H9 (cell line): ENCODE measurements around the gene HPS4. TPM values are rescaled to one million over a fixed set of nuclear protein-coding genes. Genes with fewer than 3 reads are reported as not detected.

Experiments
- DNase-seq: peaks from one replicate; pipeline ENCODE4 v3.0.0-alpha.2; 2017
- H2AFZ ChIP-seq: one replicate; pipeline ENCODE4 v1.6.1; 2013; ENCODE audit warnings: mild to moderate bottlenecking, low read length, control low read depth, moderate library complexity
- H2AK5ac ChIP-seq: 2 replicates; pipeline ENCODE4 v1.6.1; 2013; ENCODE audit warnings: low read length, control low read depth, mixed read lengths; ENCODE audit not compliant: insufficient read length
- H2BK120ac ChIP-seq: one replicate; pipeline ENCODE4 v1.6.1; 2013; ENCODE audit warnings: low read depth, mild to moderate bottlenecking, low read length, control low read depth, inconsistent platforms; ENCODE audit not compliant: poor library complexity, severe bottlenecking
- H2BK12ac ChIP-seq: 2 replicates; pipeline ENCODE4 v1.6.1; 2013; ENCODE audit warnings: low read length, control low read depth, mixed read lengths, low read depth; ENCODE audit not compliant: insufficient read length
- H2BK15ac ChIP-seq: 2 replicates; pipeline ENCODE4 v1.6.1; 2013; ENCODE audit warnings: low read depth, low read length, control low read depth
- H2BK20ac ChIP-seq: one replicate; pipeline ENCODE4 v1.6.1; 2013; ENCODE audit warnings: low read depth, mild to moderate bottlenecking, low read length, control low read depth, inconsistent platforms; ENCODE audit not compliant: poor library complexity, severe bottlenecking
- H2BK5ac ChIP-seq: 2 replicates; pipeline ENCODE4 v1.6.1; 2013; ENCODE audit warnings: low read length, control low read depth, mixed read lengths; ENCODE audit not compliant: insufficient read length
- H3K14ac ChIP-seq: 2 replicates; pipeline ENCODE4 v1.6.1; 2013; ENCODE audit warnings: low read length, control low read depth; ENCODE audit not compliant: insufficient read depth
- H3K18ac ChIP-seq: 2 replicates; pipeline ENCODE4 v1.6.1; 2013; ENCODE audit warnings: low read depth, mild to moderate bottlenecking, mixed read lengths, low read length, control low read depth; ENCODE audit not compliant: insufficient read length
- H3K23ac ChIP-seq: 2 replicates; pipeline ENCODE4 v1.6.1; 2013; ENCODE audit warnings: low read length, control low read depth, mixed read lengths, low read depth; ENCODE audit not compliant: insufficient read length
- H3K23me2 ChIP-seq: 2 replicates; pipeline ENCODE4 v1.6.1; 2013; ENCODE audit warnings: low read depth, mild to moderate bottlenecking, mixed read lengths, low read length, control low read depth; ENCODE audit not compliant: insufficient read length, poor library complexity, severe bottlenecking
- H3K27ac ChIP-seq: 2 replicates; pipeline ENCODE4 v1.5.1; 2013; ENCODE audit warnings: low read length, control low read depth, mixed read lengths, low read depth; ENCODE audit not compliant: insufficient read length
- H3K27me3 ChIP-seq: 2 replicates; pipeline ENCODE4 v1.6.1; 2013; ENCODE audit warnings: low read length, control low read depth, inconsistent platforms; ENCODE audit not compliant: insufficient read depth
- H3K4ac ChIP-seq: 2 replicates; pipeline ENCODE4 v1.6.1; 2013; ENCODE audit warnings: low read depth, mild to moderate bottlenecking, control low read depth, inconsistent platforms, low read length, moderate library complexity
- H3K4me1 ChIP-seq: 2 replicates; pipeline ENCODE4 v1.6.1; 2013; ENCODE audit warnings: low read length, control low read depth, inconsistent platforms; ENCODE audit not compliant: insufficient read depth
- H3K4me2 ChIP-seq: 2 replicates; pipeline ENCODE4 v1.6.1; 2013; ENCODE audit warnings: low read length, control low read depth, mixed read lengths; ENCODE audit not compliant: insufficient read length, insufficient read depth
- H3K56ac ChIP-seq: 2 replicates; pipeline ENCODE4 v1.6.1; 2013; ENCODE audit warnings: low read depth, mild to moderate bottlenecking, mixed read lengths, low read length, control low read depth; ENCODE audit not compliant: insufficient read length
- H3K79me1 ChIP-seq: 2 replicates; pipeline ENCODE4 v1.6.1; 2013; ENCODE audit warnings: low read depth, mild to moderate bottlenecking, moderate library complexity, low read length, control low read depth, inconsistent platforms; ENCODE audit not compliant: insufficient read depth, poor library complexity, severe bottlenecking
- H3K79me2 ChIP-seq: 2 replicates; pipeline ENCODE4 v1.6.1; 2013; ENCODE audit warnings: low read length, control low read depth, inconsistent platforms; ENCODE audit not compliant: insufficient read depth
- H3K9ac ChIP-seq: 2 replicates; pipeline ENCODE4 v1.6.1; 2013; ENCODE audit warnings: low read length, control low read depth, mixed read lengths; ENCODE audit not compliant: insufficient read length; ENCODE audit errors: extremely low read depth
- H3K9me3 ChIP-seq: one replicate; pipeline ENCODE4 v1.6.1; 2013; ENCODE audit warnings: low read depth, low read length, inconsistent platforms; ENCODE audit not compliant: control insufficient read depth
- H3T11ph ChIP-seq: one replicate; pipeline ENCODE4 v1.6.1; 2013; ENCODE audit warnings: mild to moderate bottlenecking, low read length, control low read depth, inconsistent platforms
- H4K20me1 ChIP-seq: one replicate; pipeline ENCODE4 v1.6.1; 2013; ENCODE audit not compliant: control insufficient read depth, insufficient read length, insufficient read depth
- H4K5ac ChIP-seq: 2 replicates; pipeline ENCODE4 v1.6.1; 2013; ENCODE audit warnings: low read depth, mild to moderate bottlenecking, mixed read lengths, low read length, control low read depth; ENCODE audit not compliant: insufficient read length
- H4K8ac ChIP-seq: replicated peaks from 2 replicates; pipeline ENCODE4 v1.6.1; 2013; ENCODE audit warnings: low read length, control low read depth, mixed read lengths, low read depth; ENCODE audit not compliant: insufficient read length
- H4K91ac ChIP-seq: 2 replicates; pipeline ENCODE4 v1.6.1; 2013; ENCODE audit warnings: low read depth, mild to moderate bottlenecking, moderate library complexity, mixed read lengths, low read length, control low read depth; ENCODE audit not compliant: insufficient read length
- H3K27ac Mint-ChIP-seq, 3 experiments: 2 replicates in 2 of 3; 3 replicates in 1 of 3; pipeline ENCODE4 v1.8.0; 2020 to 2021; ENCODE audit warnings: mixed read lengths in 3 of 3, mild to moderate bottlenecking in 1 of 3, moderate library complexity in 1 of 3
- H3K27me3 Mint-ChIP-seq: 2 replicates; pipeline ENCODE4 v1.8.0; 2021; ENCODE audit warnings: low read depth, mild to moderate bottlenecking, moderate library complexity, mixed read lengths
- H3K36me3 Mint-ChIP-seq, 3 experiments: 2 replicates in 2 of 3; 3 replicates in 1 of 3; pipeline ENCODE4 v1.8.0; 2020 to 2021; ENCODE audit warnings: low read depth in 3 of 3, mixed read lengths in 3 of 3; ENCODE audit not compliant: insufficient read depth in 1 of 3
- H3K4me1 Mint-ChIP-seq, 2 experiments: 2 replicates each; pipeline ENCODE4 v1.8.0; 2020; ENCODE audit warnings: mixed read lengths in 2 of 2
- H3K4me3 Mint-ChIP-seq, 2 experiments: 2 replicates in 1 of 2; 3 replicates in 1 of 2; pipeline ENCODE4 v1.8.0; 2020 to 2021; ENCODE audit warnings: mild to moderate bottlenecking in 2 of 2, mixed read lengths in 2 of 2, moderate library complexity in 1 of 2
- H3K9me3 Mint-ChIP-seq, 2 experiments: 2 replicates in 1 of 2; 3 replicates in 1 of 2; pipeline ENCODE4 v1.8.0; 2020; ENCODE audit warnings: mild to moderate bottlenecking in 2 of 2, mixed read lengths in 2 of 2, moderate library complexity in 1 of 2
- WGBS: extraction: QIAGEN DNeasy Blood & Tissue Kit; methylation state at CpG from one replicate; pipeline ENCODE4 v1.1.7; 2013; ENCODE audit warnings: missing lambda C conversion rate, low lambda C conversion rate, mixed read lengths; ENCODE audit not compliant: insufficient read length; ENCODE audit errors: extremely low coverage; 5-methylcytosine and 5-hydroxymethylcytosine counted together
- total RNA-seq: library from RNA; stranded (reverse); gene quantifications from 2 replicates; pipeline ENCODE4 v1.2.1, GENCODE V29; 2021
- TF ChIP-seq, protein P1 (sequence below): fragments of 200-600 bp; sonication (generic); conservative IDR thresholded peaks from 3 replicates; pipeline ENCODE4 v1.8.0; 2021; ENCODE audit warnings: antibody characterized with exemption, mild to moderate bottlenecking

Gene HPS4
- total RNA-seq, 1 experiment from 2014 or later = 26.2 TPM

DNA sequence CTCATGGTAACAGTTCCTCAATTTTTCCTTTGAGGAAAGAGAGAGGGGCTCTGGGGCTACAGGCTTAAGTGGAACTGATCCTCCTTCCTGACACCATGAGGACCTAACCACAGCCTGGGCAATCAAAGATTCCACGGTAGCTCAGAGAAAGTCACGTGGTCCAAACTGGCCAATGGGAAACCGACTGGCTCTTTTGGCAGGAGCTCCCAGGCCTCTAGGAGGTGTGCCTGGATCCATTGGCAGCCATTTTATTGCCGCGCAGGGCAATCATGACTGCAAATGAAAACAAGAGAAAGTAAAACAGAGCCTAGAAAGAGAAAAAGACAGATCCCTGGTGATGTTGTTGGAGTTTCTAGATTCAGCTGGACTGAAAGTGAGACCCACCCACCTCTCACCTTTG, 81.9 kb downstream of the HPS4 start:
- Histone ChIP-seq H3K9ac (no peak overlapping the region), H3T11ph (no peak overlapping the region), H3K9me3 (no peaks in the 10 kb centered on the region), H3K56ac (no peak overlapping the region), H3K79me1 (no peaks in the 10 kb centered on the region), H3K4me2 (no peak overlapping the region), H3K18ac (no peak overlapping the region), H3K23ac (no peak overlapping the region), H4K5ac (no peak overlapping the region), H2BK20ac (no peak overlapping the region), H3K27ac (no peak overlapping the region), H2BK15ac (no peak overlapping the region), H2AK5ac (no peak overlapping the region), H3K27me3 (no peaks in the 10 kb centered on the region), H3K23me2 (no peaks in the 10 kb centered on the region), H4K91ac (no peak overlapping the region), H2BK12ac (no peak overlapping the region), H3K79me2 (no peaks in the 10 kb centered on the region), H2BK120ac (no peak overlapping the region), H3K14ac (no peak overlapping the region), H4K20me1 (no peaks in the 10 kb centered on the region), H4K8ac (no peak overlapping the region), H3K4me1 (peaks cover 5% of the 10 kb centered on the region; the same call in 1 of the 2 replicates), H3K4ac (no peak overlapping the region), H2AFZ (no peak overlapping the region), H2BK5ac (no peak overlapping the region)
- Mint-ChIP-seq H3K4me1 (peaks cover 7 to 19% of the 10 kb centered on the region in 2 experiments), H3K27ac (no peak overlapping the region), H3K9me3 (no peaks in the 10 kb centered on the region), H3K4me3 (peak overlapping the region in 1 of 2 experiments; percentile 36; a peak in 1 of 5 replicates), H3K36me3 (no peaks in the 10 kb centered on the region), H3K27me3 (peaks cover 5% of the 10 kb centered on the region)
- DNase-seq = peak; percentile 39
- no CpG with 5 or more reads among the region's 5 CpGs for WGBS
- TF ChIP-seq, protein P1, sequence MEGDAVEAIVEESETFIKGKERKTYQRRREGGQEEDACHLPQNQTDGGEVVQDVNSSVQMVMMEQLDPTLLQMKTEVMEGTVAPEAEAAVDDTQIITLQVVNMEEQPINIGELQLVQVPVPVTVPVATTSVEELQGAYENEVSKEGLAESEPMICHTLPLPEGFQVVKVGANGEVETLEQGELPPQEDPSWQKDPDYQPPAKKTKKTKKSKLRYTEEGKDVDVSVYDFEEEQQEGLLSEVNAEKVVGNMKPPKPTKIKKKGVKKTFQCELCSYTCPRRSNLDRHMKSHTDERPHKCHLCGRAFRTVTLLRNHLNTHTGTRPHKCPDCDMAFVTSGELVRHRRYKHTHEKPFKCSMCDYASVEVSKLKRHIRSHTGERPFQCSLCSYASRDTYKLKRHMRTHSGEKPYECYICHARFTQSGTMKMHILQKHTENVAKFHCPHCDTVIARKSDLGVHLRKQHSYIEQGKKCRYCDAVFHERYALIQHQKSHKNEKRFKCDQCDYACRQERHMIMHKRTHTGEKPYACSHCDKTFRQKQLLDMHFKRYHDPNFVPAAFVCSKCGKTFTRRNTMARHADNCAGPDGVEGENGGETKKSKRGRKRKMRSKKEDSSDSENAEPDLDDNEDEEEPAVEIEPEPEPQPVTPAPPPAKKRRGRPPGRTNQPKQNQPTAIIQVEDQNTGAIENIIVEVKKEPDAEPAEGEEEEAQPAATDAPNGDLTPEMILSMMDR = no peak

Other genes starting within 250 kb of the HPS4 start
- 7.1 and 8.5 TPM in 2 replicates for gene ASPHD2, start 54.5 kb downstream of the HPS4 start, total RNA-seq
- 32.2 and 36.0 TPM in 2 replicates for gene SRRD, start 94 bp upstream of the HPS4 start, total RNA-seq
- 36.4 and 37.7 TPM in 2 replicates for gene TFIP11, start 28.7 kb upstream of the HPS4 start, total RNA-seq
- 50.1 and 52.2 TPM in 2 replicates for gene TPST2, start 106.3 kb upstream of the HPS4 start, total RNA-seq
- gene CRYBB1, start 134.2 kb upstream of the HPS4 start, total RNA-seq = 4.3 and 5.4 TPM in 2 replicates
- gene CRYBA4, start 138.2 kb upstream of the HPS4 start, total RNA-seq = 0.37 and 0.52 TPM in 2 replicates
- 77.0 and 85.6 TPM in 2 replicates for gene MIAT, start 173.8 kb upstream of the HPS4 start, total RNA-seq